VCaP (cell line): Measurements from ENCODE around the gene TGFBR1.

ENCODE experiments used
- H3K27ac ChIP-seq: fragments of 450-650 bp; 2 replicates; pipeline ENCODE4 v1.5.1; 2017
- TF ChIP-seq, protein P1 (sequence below): fragments of 450-650 bp; conservative IDR thresholded peaks from 2 replicates; pipeline ENCODE4 v1.5.1; 2017; ENCODE audit warnings: mild to moderate bottlenecking, moderate library complexity

TGFBR1 gene

DNA sequence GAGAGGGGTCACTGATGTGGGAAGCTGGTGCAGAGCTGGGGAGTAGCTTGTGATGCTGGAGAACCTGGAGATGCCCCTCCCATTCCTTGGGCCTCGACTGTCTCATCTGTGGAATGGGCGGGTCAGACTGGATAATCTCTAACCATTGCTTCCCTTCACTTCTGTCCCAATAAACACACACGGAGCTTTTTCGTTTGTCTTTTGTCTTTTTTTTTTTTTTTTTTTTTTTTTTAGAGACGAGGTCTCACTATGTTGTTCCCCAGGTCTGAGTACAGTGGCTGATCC lies 80.4 kb downstream of the TGFBR1 start:
- TF ChIP-seq, protein P1, sequence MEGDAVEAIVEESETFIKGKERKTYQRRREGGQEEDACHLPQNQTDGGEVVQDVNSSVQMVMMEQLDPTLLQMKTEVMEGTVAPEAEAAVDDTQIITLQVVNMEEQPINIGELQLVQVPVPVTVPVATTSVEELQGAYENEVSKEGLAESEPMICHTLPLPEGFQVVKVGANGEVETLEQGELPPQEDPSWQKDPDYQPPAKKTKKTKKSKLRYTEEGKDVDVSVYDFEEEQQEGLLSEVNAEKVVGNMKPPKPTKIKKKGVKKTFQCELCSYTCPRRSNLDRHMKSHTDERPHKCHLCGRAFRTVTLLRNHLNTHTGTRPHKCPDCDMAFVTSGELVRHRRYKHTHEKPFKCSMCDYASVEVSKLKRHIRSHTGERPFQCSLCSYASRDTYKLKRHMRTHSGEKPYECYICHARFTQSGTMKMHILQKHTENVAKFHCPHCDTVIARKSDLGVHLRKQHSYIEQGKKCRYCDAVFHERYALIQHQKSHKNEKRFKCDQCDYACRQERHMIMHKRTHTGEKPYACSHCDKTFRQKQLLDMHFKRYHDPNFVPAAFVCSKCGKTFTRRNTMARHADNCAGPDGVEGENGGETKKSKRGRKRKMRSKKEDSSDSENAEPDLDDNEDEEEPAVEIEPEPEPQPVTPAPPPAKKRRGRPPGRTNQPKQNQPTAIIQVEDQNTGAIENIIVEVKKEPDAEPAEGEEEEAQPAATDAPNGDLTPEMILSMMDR = no peak
- no peak overlapping the region for H3K27ac ChIP-seq

DNA sequence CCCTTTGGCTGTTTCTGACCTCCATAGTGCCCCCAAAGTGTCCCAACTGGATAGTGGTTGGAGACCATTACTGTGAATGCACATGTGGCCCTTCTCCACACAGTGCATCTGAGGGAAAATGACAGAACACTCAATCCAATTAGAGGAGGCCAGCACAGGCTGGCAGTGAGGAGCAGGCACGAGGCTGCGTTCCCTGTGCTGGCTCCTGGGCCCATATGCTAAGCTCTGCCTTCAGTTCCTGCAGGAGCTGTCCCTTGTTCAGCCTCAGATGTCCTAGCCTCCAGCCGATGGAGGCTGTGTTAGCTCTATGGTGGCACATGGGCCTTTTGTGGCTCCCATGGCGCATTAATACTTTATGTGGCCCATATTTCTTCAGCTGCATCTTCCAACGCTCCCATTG lies 81.0 kb downstream of the TGFBR1 start:
- H3K27ac ChIP-seq = no peak overlapping the region
- TF ChIP-seq, protein P1 = no peak

DNA sequence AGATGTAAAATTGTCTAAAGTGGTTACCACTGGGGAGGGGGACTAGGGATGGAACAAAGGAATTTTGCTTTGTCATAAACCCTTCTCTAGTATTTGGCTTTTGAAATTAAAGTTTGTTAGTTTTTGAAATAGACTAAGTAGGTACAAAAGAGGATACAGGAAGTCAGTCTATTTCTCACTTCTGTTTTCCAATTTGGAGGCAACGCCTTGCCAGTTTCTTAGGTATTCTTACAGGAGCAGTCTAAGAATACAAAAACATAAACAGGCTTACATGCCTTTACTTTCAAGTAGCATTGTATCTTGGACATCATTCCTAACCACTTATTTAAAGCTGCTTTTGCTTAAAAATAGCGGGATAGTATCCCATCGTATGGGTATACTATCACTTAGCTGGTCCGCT lies 82.4 kb downstream of the TGFBR1 start:
- no peak overlapping the region for H3K27ac ChIP-seq
- TF ChIP-seq, protein P1 = no peak

DNA sequence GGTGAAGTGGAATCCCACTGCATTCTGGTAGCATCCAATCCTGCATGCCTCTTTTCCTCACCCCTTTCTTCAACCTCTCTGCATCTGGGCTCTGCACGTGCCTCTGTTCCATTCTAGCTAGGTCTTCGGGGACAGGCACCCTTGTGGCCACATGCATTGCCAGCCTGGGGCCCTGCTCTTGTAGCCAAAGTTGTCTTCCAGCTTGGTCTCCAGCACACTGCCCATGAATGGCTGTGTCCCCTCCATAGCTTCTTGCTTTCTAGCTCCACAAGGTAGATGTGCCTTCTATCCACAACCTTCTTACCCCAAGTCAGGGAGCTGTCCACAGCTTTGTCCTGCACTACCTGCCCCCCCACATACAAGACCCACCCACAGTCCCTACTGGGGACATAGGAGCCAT lies 84.3 kb downstream of the TGFBR1 start:
- TF ChIP-seq, protein P1 = no peak
- no peak overlapping the region for H3K27ac ChIP-seq

DNA sequence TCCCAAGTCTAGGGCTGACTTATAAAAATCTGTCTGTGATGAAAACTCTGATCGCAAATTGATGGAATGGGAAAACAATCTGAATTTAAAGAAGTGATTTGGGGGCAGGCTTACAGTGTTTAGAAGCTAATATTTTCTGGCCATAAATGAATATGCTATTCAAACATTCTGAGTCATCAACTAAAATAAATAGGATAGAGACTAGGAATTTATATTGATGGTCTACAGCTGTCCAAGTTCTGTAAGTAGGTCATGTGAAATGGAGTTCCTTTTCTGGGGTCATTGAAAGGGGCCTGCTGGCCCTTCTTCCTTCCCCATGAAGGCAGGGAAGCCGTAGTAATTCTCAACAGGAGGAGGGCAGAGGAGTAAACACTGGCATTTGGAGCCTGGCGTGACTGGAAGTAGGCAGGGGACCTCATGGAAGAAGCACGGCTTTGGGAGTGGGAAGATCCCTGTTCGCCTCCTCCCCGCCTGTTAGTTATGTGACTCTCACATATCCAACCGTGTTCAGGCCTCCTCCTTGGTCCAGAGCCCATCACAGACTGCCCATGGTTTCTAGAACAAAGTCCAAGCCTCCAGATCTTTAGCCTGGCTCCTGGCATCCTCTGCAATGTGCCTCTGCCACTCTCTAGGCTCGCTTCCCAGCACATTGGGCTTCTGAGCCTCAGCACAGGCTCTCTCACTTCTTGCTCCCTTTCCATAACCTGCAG lies 85.1 kb downstream of the TGFBR1 start:
- H3K27ac ChIP-seq = no peak overlapping the region
- TF ChIP-seq, protein P1 = no peak

DNA sequence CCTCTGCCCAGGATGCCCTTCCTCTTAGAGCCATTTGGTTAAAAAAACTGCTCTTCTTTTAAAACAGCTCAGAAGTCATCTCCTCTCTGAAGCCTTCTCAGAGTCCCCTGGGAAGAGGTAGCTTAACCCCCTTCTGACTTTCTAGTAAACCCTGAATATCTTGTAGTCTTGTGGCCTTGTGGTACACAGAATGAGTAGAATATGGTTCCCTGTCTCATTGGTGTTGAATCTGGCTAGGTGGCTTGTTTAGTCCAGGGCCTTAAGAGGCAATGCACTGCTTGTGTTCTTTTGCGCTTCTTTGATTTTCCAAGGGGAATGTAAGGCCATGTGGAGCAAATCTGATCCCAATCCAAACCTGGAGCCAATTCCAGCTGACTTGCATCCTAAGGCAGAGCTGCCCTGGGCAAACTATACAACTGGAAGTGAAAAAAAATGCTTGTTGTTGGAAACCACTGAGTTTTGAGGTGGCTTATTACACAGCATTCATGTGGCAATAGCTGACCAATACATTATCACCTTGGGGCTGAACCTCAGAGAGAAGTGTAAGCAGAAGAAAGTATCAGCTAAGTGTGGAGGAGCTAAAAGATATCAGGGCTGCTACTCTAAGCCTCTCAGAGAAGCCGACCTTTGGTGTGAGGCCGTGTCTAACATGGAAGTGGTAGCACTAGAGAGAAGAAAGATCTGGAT lies 85.8 kb downstream of the TGFBR1 start:
- H3K27ac ChIP-seq = no peak overlapping the region
- TF ChIP-seq, protein P1 = no peak

DNA sequence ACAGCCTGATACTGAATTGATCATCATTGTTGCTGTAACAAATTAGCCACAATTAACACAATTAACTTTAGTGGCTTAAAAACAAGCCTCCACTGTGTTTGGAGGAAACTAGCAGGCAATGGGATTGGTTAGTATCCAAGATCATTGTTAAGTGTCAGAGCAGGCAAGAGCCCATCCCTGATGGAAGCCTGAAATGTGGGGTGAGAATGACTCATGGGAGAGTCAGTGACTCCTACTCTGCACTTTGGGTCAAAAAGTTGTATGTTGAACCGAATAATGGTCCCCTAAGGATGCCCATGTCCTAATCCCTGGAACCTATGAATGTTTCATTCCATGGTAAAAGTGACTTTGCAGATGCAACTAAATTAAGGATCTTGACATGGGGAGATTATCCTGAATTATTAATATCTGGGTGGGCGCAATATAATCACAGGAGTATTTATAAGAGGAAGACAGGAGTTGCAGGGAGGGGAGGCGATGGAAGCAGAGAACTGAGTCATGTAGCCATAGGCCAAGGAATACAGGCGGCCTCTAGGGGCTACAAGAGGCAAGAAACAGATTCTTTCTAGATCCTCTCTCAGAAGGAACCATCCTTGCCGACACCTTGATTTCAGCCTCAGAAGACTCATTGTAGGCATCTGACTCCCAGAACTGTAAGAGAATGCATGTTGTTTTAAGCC lies 88.0 kb downstream of the TGFBR1 start:
- TF ChIP-seq, protein P1 = peak; percentile 24
- no peak overlapping the region for H3K27ac ChIP-seq
